ENCODE results near the gene SNX17.

- TF ChIP-seq CTCF (IDR thresholded peaks at IDR 0.05; ENCODE audit: extremely low read depth in 1 of 2, insufficient read depth in 1 of 2, low read depth in 1 of 2, low read length in 2 of 2) = no peak
- no peak for TF ChIP-seq EZH2 (IDR thresholded peaks at IDR 0.05; ENCODE audit: borderline replicate concordance, low read depth, low read length, severe bottlenecking)
Measured at GRCh38 chr2:27372937-27373336, 2.5 kb downstream of the SNX17 start.
